CD4-positive, alpha-beta T cell (primary cell): ENCODE measurements around the gene HSD17B13. TPM values are rescaled to one million over a fixed set of nuclear protein-coding genes. Genes with fewer than 3 reads are reported as not detected.

Experiments
- ATAC-seq: fragments of 200-7000 bp; cut with Tn5 transposase; one replicate; pipeline ENCODE4 v1.10.0; 2022; ENCODE audit warnings: mild to moderate bottlenecking; ENCODE audit not compliant: poor library complexity
- CTCF ChIA-PET: fragments of 350-600 bp; sonication (Branson Sonifier 250); formaldehyde crosslinking; loops from one replicate; lab custom pipeline; 2021; ENCODE audit warnings: antibody characterized with exemption, inconsistent platforms; lab: Charles Lee
- POLR2A ChIA-PET: fragments of 350-600 bp; sonication (Branson Sonifier 250); formaldehyde crosslinking; loops from one replicate; lab custom pipeline; 2021; ENCODE audit warnings: antibody characterized with exemption, inconsistent platforms; lab: Charles Lee
- DNase-seq, 14 experiments: peaks; one replicate each; pipeline ENCODE4 v3.0.0-alpha.2; 2013 to 2020; ENCODE audit warnings: mixed read lengths in 2 of 14
- H3K27ac ChIP-seq, 2 donors: one replicate each; pipeline versions ENCODE4 v1.5.1 to v1.7.0; 2013; ENCODE audit warnings: low read length in 2 of 2, low read depth in 1 of 2, mild to moderate bottlenecking in 1 of 2
- H3K27me3 ChIP-seq, 2 experiments: 1 replicate in 1 of 2; 2 replicates in 1 of 2; pipeline versions ENCODE4 v1.6.1 to v1.7.0; 2013; ENCODE audit warnings: low read length in 2 of 2, control low read depth in 1 of 2, mild to moderate bottlenecking in 1 of 2, moderate library complexity in 1 of 2; ENCODE audit not compliant: insufficient read depth in 2 of 2, control insufficient read depth in 1 of 2
- H3K36me3 ChIP-seq: one replicate; pipeline ENCODE4 v1.6.1; 2013; ENCODE audit warnings: low read length, control low read depth; ENCODE audit not compliant: insufficient read depth
- H3K4me1 ChIP-seq: one replicate; pipeline ENCODE4 v1.6.1; 2013; ENCODE audit warnings: low read length, control low read depth; ENCODE audit not compliant: insufficient read depth
- H3K4me3 ChIP-seq: one replicate; pipeline ENCODE4 v1.5.1; 2013; ENCODE audit warnings: mild to moderate bottlenecking, low read length, moderate library complexity
- H3K9me3 ChIP-seq, 2 experiments: 1 replicate in 1 of 2; 2 replicates in 1 of 2; pipeline versions ENCODE4 v1.6.1 to v1.7.0; 2013; ENCODE audit warnings: low read length in 2 of 2, mild to moderate bottlenecking in 2 of 2, control low read depth in 1 of 2, moderate library complexity in 1 of 2; ENCODE audit not compliant: control insufficient read depth in 1 of 2, insufficient read depth in 1 of 2
- H3K27ac Mint-ChIP-seq: one replicate; pipeline ENCODE4 v1.8.0; 2020; ENCODE audit warnings: mixed read lengths
- H3K27me3 Mint-ChIP-seq: one replicate; pipeline ENCODE4 v1.8.0; 2021; ENCODE audit warnings: mixed read lengths
- H3K36me3 Mint-ChIP-seq: one replicate; pipeline ENCODE4 v1.8.0; 2021; ENCODE audit warnings: low read depth, mixed read lengths
- H3K4me1 Mint-ChIP-seq: one replicate; pipeline ENCODE4 v1.8.0; 2021; ENCODE audit warnings: low read depth, mixed read lengths
- H3K4me3 Mint-ChIP-seq: one replicate; pipeline ENCODE4 v1.8.0; 2020; ENCODE audit warnings: mild to moderate bottlenecking, mixed read lengths
- H3K9me3 Mint-ChIP-seq: one replicate; pipeline ENCODE4 v1.8.0; 2020; ENCODE audit warnings: mixed read lengths
- intact Hi-C, 2 experiments: fragments of 100-400 bp; cut with DNase I in 1 of 2; cut with micrococcal nuclease in 1 of 2; formaldehyde crosslinking; loops; one replicate each; pipeline versions ENCODE4 v1.15.1 to v1.9.0; 2023 to 2025; cut with DNase I, micrococcal nuclease
- polyA plus RNA-seq, 2 donors: library from polyadenylated mRNA; unstranded; fragments of 120-200 nt; gene quantifications; one replicate each; pipeline ENCODE4 v1.2.1, GENCODE V29; 2013
- total RNA-seq, 174 experiments: library from RNA in 2 of 174; stranded (reverse) in 2 of 174; gene quantifications; one replicate each; pipeline ENCODE4 v1.2.3 and lab custom pipeline; 2021 to 2026
- TF ChIP-seq, protein P1 (sequence below): fragments of 200-600 bp; IDR thresholded peaks from one replicate; pipeline ENCODE4 v1.8.0; 2022; ENCODE audit warnings: antibody characterized with exemption, mild to moderate bottlenecking

Gene HSD17B13, protein sequence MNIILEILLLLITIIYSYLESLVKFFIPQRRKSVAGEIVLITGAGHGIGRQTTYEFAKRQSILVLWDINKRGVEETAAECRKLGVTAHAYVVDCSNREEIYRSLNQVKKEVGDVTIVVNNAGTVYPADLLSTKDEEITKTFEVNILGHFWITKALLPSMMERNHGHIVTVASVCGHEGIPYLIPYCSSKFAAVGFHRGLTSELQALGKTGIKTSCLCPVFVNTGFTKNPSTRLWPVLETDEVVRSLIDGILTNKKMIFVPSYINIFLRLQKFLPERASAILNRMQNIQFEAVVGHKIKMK
- total RNA-seq (under 1 TPM; 0.17 to 0.27 TPM), total RNA-seq (lab: John Stamatoyannopoulos, UW) (0 to 1.6 (median 0.30) reads per million in 172 experiments)
- polyA plus RNA-seq (2013, experiment 1 of 2) = 0.21 TPM
- polyA plus RNA-seq (2013, experiment 2 of 2) = 0.67 TPM

DNA sequence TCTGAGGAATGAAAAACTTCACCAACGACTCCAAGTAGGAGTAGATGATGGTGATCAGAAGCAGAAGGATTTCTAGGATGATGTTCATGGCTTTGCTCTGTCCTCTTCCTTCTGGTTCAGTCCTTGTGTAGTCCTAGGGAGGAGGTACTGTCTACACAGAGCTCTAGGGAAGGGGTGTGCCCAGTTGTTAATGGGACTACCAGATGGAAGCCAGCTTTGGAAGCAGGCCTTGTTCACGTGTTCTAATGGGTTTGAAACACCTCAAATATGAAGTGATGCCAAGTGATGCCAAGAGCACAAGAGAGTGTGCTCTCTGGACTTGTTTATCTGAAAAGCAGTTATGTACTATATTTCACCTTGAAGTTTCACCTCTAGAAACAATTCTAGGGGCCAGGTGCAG lies at the start of gene HSD17B13:
Gene HSD17B13 (minus strand): TSS at position 129 of the 400 bp plus-strand sequence. CDS start 41 bp downstream, at position 88.
- Mint-ChIP-seq H3K9me3 (no peaks in the 10 kb centered on the region), H3K27me3 (no peaks in the 10 kb centered on the region), H3K4me3 (no peak within 1 kb of the TSS), H3K36me3 (no peaks in the 10 kb centered on the region), H3K4me1 (no peaks in the 10 kb centered on the region), H3K27ac (no peak within 1 kb of the TSS)
- DNase-seq = no peak
- ChIA-PET POLR2A (no interaction called here), CTCF (no interaction called here)
- no peak within 1 kb of the TSS for H3K27ac ChIP-seq
- TF ChIP-seq, protein P1, sequence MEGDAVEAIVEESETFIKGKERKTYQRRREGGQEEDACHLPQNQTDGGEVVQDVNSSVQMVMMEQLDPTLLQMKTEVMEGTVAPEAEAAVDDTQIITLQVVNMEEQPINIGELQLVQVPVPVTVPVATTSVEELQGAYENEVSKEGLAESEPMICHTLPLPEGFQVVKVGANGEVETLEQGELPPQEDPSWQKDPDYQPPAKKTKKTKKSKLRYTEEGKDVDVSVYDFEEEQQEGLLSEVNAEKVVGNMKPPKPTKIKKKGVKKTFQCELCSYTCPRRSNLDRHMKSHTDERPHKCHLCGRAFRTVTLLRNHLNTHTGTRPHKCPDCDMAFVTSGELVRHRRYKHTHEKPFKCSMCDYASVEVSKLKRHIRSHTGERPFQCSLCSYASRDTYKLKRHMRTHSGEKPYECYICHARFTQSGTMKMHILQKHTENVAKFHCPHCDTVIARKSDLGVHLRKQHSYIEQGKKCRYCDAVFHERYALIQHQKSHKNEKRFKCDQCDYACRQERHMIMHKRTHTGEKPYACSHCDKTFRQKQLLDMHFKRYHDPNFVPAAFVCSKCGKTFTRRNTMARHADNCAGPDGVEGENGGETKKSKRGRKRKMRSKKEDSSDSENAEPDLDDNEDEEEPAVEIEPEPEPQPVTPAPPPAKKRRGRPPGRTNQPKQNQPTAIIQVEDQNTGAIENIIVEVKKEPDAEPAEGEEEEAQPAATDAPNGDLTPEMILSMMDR = no peak
- H3K4me3 ChIP-seq = no peak within 1 kb of the TSS
- no peaks in the 10 kb centered on the region for H3K27me3 ChIP-seq
- no peak for ATAC-seq
- H3K9me3 ChIP-seq = peaks cover 0 to 3% of the 10 kb centered on the region in 2 experiments
- no peaks in the 10 kb centered on the region for H3K36me3 ChIP-seq
- no peaks in the 10 kb centered on the region for H3K4me1 ChIP-seq
- intact Hi-C loops = no loop called here

DNA sequence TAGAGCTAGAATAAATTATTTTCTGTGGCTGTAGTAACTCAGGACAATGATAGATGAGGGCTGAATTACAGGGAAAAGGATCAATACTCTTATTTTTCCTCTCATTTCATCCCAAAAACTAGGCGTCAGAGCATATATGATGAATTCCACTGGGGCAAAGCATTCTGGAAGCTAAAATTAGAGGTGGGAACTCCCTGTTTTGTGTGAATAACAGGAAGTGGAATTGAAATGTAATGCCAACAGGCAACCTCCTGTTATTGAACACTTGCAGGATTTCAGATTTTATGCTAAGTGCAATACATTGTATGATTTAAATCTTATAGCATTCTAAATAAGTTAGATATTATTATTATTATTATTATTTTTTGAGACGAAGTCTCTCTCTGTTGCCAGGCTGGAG lies 47.4 kb upstream of the HSD17B13 start:
- H3K4me1 ChIP-seq = no peaks in the 10 kb centered on the region
- H3K4me3 Mint-ChIP-seq = no peak overlapping the region
- no peaks in the 10 kb centered on the region for H3K9me3 ChIP-seq
- no peaks in the 10 kb centered on the region for H3K27me3 Mint-ChIP-seq
- H3K36me3 Mint-ChIP-seq = peaks cover 80% of the 10 kb centered on the region
- no peak overlapping the region for H3K27ac Mint-ChIP-seq
- ChIA-PET CTCF (interaction anchor here (0.6 kb wide), 1 partner anchor 142 kb away, joined by 3 read pairs; no protein-coding TSS in a partner anchor), POLR2A (interaction anchor here (2.1 kb wide), 1 partner anchor 21 kb away, joined by 12 read pairs; the partner anchor contains the start of gene HSD17B11)
- no peak overlapping the region for H3K27ac ChIP-seq
- H3K4me1 Mint-ChIP-seq = peaks cover 10% of the 10 kb centered on the region
- peaks cover 71% of the 10 kb centered on the region for H3K36me3 ChIP-seq
- no peak for ATAC-seq
- H3K27me3 ChIP-seq = no peaks in the 10 kb centered on the region
- TF ChIP-seq, protein P1 = no peak
- no peaks in the 10 kb centered on the region for H3K9me3 Mint-ChIP-seq
- no peak overlapping the region for H3K4me3 ChIP-seq
- intact Hi-C loops = no loop called here
- DNase-seq = no peak

DNA sequence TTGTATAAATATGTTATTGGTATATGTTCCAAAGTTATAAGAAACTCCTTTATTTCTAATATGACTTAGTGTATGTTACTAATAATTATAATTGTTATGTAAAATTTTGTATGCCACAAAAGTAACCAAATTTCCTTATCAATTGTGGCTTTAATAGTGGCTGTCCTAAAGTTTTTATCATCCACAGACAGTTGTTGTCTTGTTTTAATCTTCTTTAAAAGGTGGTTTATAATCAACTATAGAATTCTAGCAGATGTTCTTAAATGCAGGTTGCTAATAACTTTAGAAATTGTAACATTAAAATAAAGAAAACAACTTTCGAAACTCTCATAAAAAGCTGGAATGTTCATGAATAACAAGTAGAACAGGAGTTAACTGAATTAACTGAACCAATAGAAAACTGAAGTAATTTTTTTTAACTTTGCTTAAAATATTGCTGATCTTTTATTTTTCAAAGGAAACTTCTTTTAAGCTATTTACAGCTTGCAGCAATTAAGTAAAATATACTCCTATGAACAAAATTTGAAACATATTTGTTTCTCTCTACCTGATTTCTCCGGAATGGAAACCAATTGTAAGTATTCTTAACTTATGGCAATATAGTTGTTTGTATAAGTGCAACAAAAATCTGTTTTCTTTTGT lies 44.0 kb upstream of the HSD17B13 start:
- TF ChIP-seq, protein P1 = no peak
- Histone ChIP-seq H3K36me3 (peaks cover 72% of the 10 kb centered on the region), H3K27me3 (no peaks in the 10 kb centered on the region), H3K27ac (no peak overlapping the region), H3K9me3 (no peaks in the 10 kb centered on the region), H3K4me1 (no peaks in the 10 kb centered on the region), H3K4me3 (no peak overlapping the region)
- peaks cover 80% of the 10 kb centered on the region for H3K36me3 Mint-ChIP-seq
- H3K4me3 Mint-ChIP-seq = no peak overlapping the region
- H3K9me3 Mint-ChIP-seq = no peaks in the 10 kb centered on the region
- peaks cover 10% of the 10 kb centered on the region for H3K4me1 Mint-ChIP-seq
- intact Hi-C loops = no loop called here
- no peaks in the 10 kb centered on the region for H3K27me3 Mint-ChIP-seq
- H3K27ac Mint-ChIP-seq = no peak overlapping the region
- ATAC-seq (no peak), DNase-seq (no peak)
- ChIA-PET POLR2A (no interaction called here), CTCF (interaction anchor here (1.0 kb wide), 1 partner anchor 9 kb away, joined by 3 read pairs; no protein-coding TSS in a partner anchor)
